Measurements from ENCODE around the gene MKRN2OS. TPM values are rescaled to one million over a fixed set of nuclear protein-coding genes. Genes with fewer than 3 reads are reported as not detected.

MKRN2OS gene
- total RNA-seq, 1 donor from 2014 or later: 0.92 TPM

GRCh38 chr3:12588039-12589009 lies 43.0 kb upstream of the MKRN2OS start:
- Mint-ChIP-seq H3K4me1 (ENCODE audit: unreplicated experiment) (no peaks in the 10 kb centered on the region), H3K36me3 (peaks cover 33% of the 10 kb centered on the region), H3K9me3 (no peaks in the 10 kb centered on the region), H3K4me3 (no peak overlapping the region), H3K27me3 (no peaks in the 10 kb centered on the region), H3K27ac (no peak overlapping the region)
- TF ChIP-seq CTCF (conservative IDR thresholded peaks at IDR 0.05): no peak
- no peak for DNase-seq (ENCODE audit: extremely low spot score, unreplicated experiment)

GRCh38 chr3:12586403-12586802 lies 41.1 kb upstream of the MKRN2OS start:
- H3K9me3 Mint-ChIP-seq: no peaks in the 10 kb centered on the region
- H3K4me3 Mint-ChIP-seq: no peak overlapping the region
- H3K27ac Mint-ChIP-seq: no peak overlapping the region
- DNase-seq (ENCODE audit: extremely low spot score, unreplicated experiment): no peak
- no peaks in the 10 kb centered on the region for H3K27me3 Mint-ChIP-seq
- TF ChIP-seq CTCF (conservative IDR thresholded peaks at IDR 0.05): no peak
- H3K36me3 Mint-ChIP-seq: peaks cover 24% of the 10 kb centered on the region
- no peaks in the 10 kb centered on the region for H3K4me1 Mint-ChIP-seq (ENCODE audit: unreplicated experiment)

GRCh38 chr3:12585970-12586369 lies 40.7 kb upstream of the MKRN2OS start:
- peak overlapping the region; percentile 58 for H3K27ac Mint-ChIP-seq
- no peaks in the 10 kb centered on the region for H3K27me3 Mint-ChIP-seq
- peaks cover 26% of the 10 kb centered on the region for H3K36me3 Mint-ChIP-seq
- no peak for DNase-seq (ENCODE audit: extremely low spot score, unreplicated experiment)
- TF ChIP-seq CTCF (conservative IDR thresholded peaks at IDR 0.05): no peak
- no peaks in the 10 kb centered on the region for H3K9me3 Mint-ChIP-seq
- H3K4me3 Mint-ChIP-seq: no peak overlapping the region
- H3K4me1 Mint-ChIP-seq (ENCODE audit: unreplicated experiment): no peaks in the 10 kb centered on the region

GRCh38 chr3:12585181-12585580 lies 39.9 kb upstream of the MKRN2OS start:
- Mint-ChIP-seq H3K4me3 (no peak overlapping the region), H3K4me1 (ENCODE audit: unreplicated experiment) (no peaks in the 10 kb centered on the region), H3K9me3 (no peaks in the 10 kb centered on the region), H3K27me3 (no peaks in the 10 kb centered on the region), H3K36me3 (peaks cover 25% of the 10 kb centered on the region), H3K27ac (peak overlapping the region; percentile 58)
- no peak for DNase-seq (ENCODE audit: extremely low spot score, unreplicated experiment)
- no peak for TF ChIP-seq CTCF (conservative IDR thresholded peaks at IDR 0.05)

- peak overlapping the region; percentile 58 for H3K27ac Mint-ChIP-seq
- no peaks in the 10 kb centered on the region for H3K27me3 Mint-ChIP-seq
- peaks cover 29% of the 10 kb centered on the region for H3K36me3 Mint-ChIP-seq
- no peak overlapping the region for H3K4me3 Mint-ChIP-seq
- no peak for DNase-seq (ENCODE audit: extremely low spot score, unreplicated experiment)
- TF ChIP-seq CTCF (conservative IDR thresholded peaks at IDR 0.05): no peak
- no peaks in the 10 kb centered on the region for H3K9me3 Mint-ChIP-seq
- H3K4me1 Mint-ChIP-seq (ENCODE audit: unreplicated experiment): no peaks in the 10 kb centered on the region
These were observed 38.8 kb upstream of the MKRN2OS start for GRCh38 chr3:12584083-12584482.

All from type B pancreatic cell (in vitro differentiated cells).